Measurements from ENCODE around the gene FAM174C.
A peak's percentile ranks its signal among the peaks of the same experiment; 100 is the strongest.

Gene FAM174C

GRCh38 chr19:1231729-1232637, 43.3 kb upstream of the FAM174C start:
- Histone ChIP-seq H3K79me2 (ENCODE audit: control insufficient read depth, insufficient read depth, low read length, unreplicated experiment) (no peaks in the 10 kb centered on the region), H3K27ac (ENCODE audit: low read depth, low read length) (no peak overlapping the region), H3K36me3 (ENCODE audit: insufficient read depth, low read length) (no peaks in the 10 kb centered on the region), H3K4me3 (ENCODE audit: low read depth, low read length) (no peak overlapping the region), H2AFZ (ENCODE audit: low read length, unreplicated experiment) (no peak overlapping the region), H3K27me3 (ENCODE audit: insufficient read depth, low read length) (no peaks in the 10 kb centered on the region), H3K4me1 (ENCODE audit: control insufficient read depth, insufficient read depth, low read length, unreplicated experiment) (peaks cover 7% of the 10 kb centered on the region)

GRCh38 chr19:1232652-1233072, 42.7 kb upstream of the FAM174C start:
- Histone ChIP-seq H3K27me3 (ENCODE audit: insufficient read depth, low read length) (no peaks in the 10 kb centered on the region), H3K36me3 (ENCODE audit: insufficient read depth, low read length) (no peaks in the 10 kb centered on the region), H3K4me3 (ENCODE audit: low read depth, low read length) (no peak overlapping the region), H2AFZ (ENCODE audit: low read length, unreplicated experiment) (no peak overlapping the region), H3K4me1 (ENCODE audit: control insufficient read depth, insufficient read depth, low read length, unreplicated experiment) (peaks cover 7% of the 10 kb centered on the region), H3K27ac (ENCODE audit: low read depth, low read length) (no peak overlapping the region), H3K79me2 (ENCODE audit: control insufficient read depth, insufficient read depth, low read length, unreplicated experiment) (no peaks in the 10 kb centered on the region)

- Histone ChIP-seq H3K4me3 (ENCODE audit: low read depth, low read length) (no peak overlapping the region), H3K79me2 (ENCODE audit: control insufficient read depth, insufficient read depth, low read length, unreplicated experiment) (no peaks in the 10 kb centered on the region), H2AFZ (ENCODE audit: low read length, unreplicated experiment) (no peak overlapping the region), H3K4me1 (ENCODE audit: control insufficient read depth, insufficient read depth, low read length, unreplicated experiment) (peaks cover 7% of the 10 kb centered on the region), H3K27me3 (ENCODE audit: insufficient read depth, low read length) (no peaks in the 10 kb centered on the region), H3K36me3 (ENCODE audit: insufficient read depth, low read length) (no peaks in the 10 kb centered on the region), H3K27ac (ENCODE audit: low read depth, low read length) (no peak overlapping the region)
Observed at GRCh38 chr19:1233115-1233667, 42.1 kb upstream of the FAM174C start.

- Histone ChIP-seq H3K4me1 (ENCODE audit: control insufficient read depth, insufficient read depth, low read length, unreplicated experiment) (peaks cover 7% of the 10 kb centered on the region), H3K27ac (ENCODE audit: low read depth, low read length) (no peak overlapping the region), H3K27me3 (ENCODE audit: insufficient read depth, low read length) (no peaks in the 10 kb centered on the region), H3K79me2 (ENCODE audit: control insufficient read depth, insufficient read depth, low read length, unreplicated experiment) (no peaks in the 10 kb centered on the region), H3K4me3 (ENCODE audit: low read depth, low read length) (no peak overlapping the region), H2AFZ (ENCODE audit: low read length, unreplicated experiment) (no peak overlapping the region), H3K36me3 (ENCODE audit: insufficient read depth, low read length) (no peaks in the 10 kb centered on the region)
Observed at GRCh38 chr19:1234051-1234954, 41.0 kb upstream of the FAM174C start.

- Histone ChIP-seq H3K79me2 (ENCODE audit: control insufficient read depth, insufficient read depth, low read length, unreplicated experiment) (no peaks in the 10 kb centered on the region), H3K27me3 (ENCODE audit: insufficient read depth, low read length) (no peaks in the 10 kb centered on the region), H3K36me3 (ENCODE audit: insufficient read depth, low read length) (no peaks in the 10 kb centered on the region)
Observed at GRCh38 chr19:1234955-1235380, 40.4 kb upstream of the FAM174C start.

GRCh38 chr19:1235625-1236538, 39.4 kb upstream of the FAM174C start:
- Histone ChIP-seq H3K79me2 (ENCODE audit: control insufficient read depth, insufficient read depth, low read length, unreplicated experiment) (no peaks in the 10 kb centered on the region), H3K27me3 (ENCODE audit: insufficient read depth, low read length) (no peaks in the 10 kb centered on the region), H3K4me1 (ENCODE audit: control insufficient read depth, insufficient read depth, low read length, unreplicated experiment) (peaks cover 7% of the 10 kb centered on the region), H3K27ac (ENCODE audit: low read depth, low read length) (no peak overlapping the region), H3K36me3 (ENCODE audit: insufficient read depth, low read length) (no peaks in the 10 kb centered on the region), H3K4me3 (ENCODE audit: low read depth, low read length) (peak overlapping the region; percentile 77), H2AFZ (ENCODE audit: low read length, unreplicated experiment) (no peak overlapping the region)

More at GRCh38 chr19:1234955-1235380, 40.4 kb upstream of the FAM174C start:
- Histone ChIP-seq H3K4me1 (ENCODE audit: control insufficient read depth, insufficient read depth, low read length, unreplicated experiment) (peaks cover 7% of the 10 kb centered on the region), H2AFZ (ENCODE audit: low read length, unreplicated experiment) (no peak overlapping the region), H3K4me3 (ENCODE audit: low read depth, low read length) (no peak overlapping the region), H3K27ac (ENCODE audit: low read depth, low read length) (no peak overlapping the region)

GRCh38 chr19:1236576-1236975, 38.8 kb upstream of the FAM174C start:
- Histone ChIP-seq H3K79me2 (ENCODE audit: control insufficient read depth, insufficient read depth, low read length, unreplicated experiment) (no peaks in the 10 kb centered on the region), H3K36me3 (ENCODE audit: insufficient read depth, low read length) (no peaks in the 10 kb centered on the region), H3K4me3 (ENCODE audit: low read depth, low read length) (peak overlapping the region; percentile 79), H3K27me3 (ENCODE audit: insufficient read depth, low read length) (no peaks in the 10 kb centered on the region), H3K4me1 (ENCODE audit: control insufficient read depth, insufficient read depth, low read length, unreplicated experiment) (peaks cover 11% of the 10 kb centered on the region), H2AFZ (ENCODE audit: low read length, unreplicated experiment) (no peak overlapping the region), H3K27ac (ENCODE audit: low read depth, low read length) (no peak overlapping the region)

- peak overlapping the region; percentile 79 for H3K4me3 ChIP-seq (ENCODE audit: low read depth, low read length)
- H3K4me1 ChIP-seq (ENCODE audit: control insufficient read depth, insufficient read depth, low read length, unreplicated experiment), result peaks cover 11% of the 10 kb centered on the region
- H3K27ac ChIP-seq (ENCODE audit: low read depth, low read length), result no peak overlapping the region
Observed at GRCh38 chr19:1237027-1237659, 38.2 kb upstream of the FAM174C start.

GRCh38 chr19:1237754-1238368, 37.5 kb upstream of the FAM174C start, which contains the start of gene CBARP:
TSS of gene CBARP (minus strand) at chr19:1238005. CDS start at chr19:1236100, 1,905 bp downstream.
- peaks cover 11% of the 10 kb centered on the region for H3K4me1 ChIP-seq (ENCODE audit: control insufficient read depth, insufficient read depth, low read length, unreplicated experiment)
- peaks cover 11% of the 10 kb centered on the region for H3K79me2 ChIP-seq (ENCODE audit: control insufficient read depth, insufficient read depth, low read length, unreplicated experiment)
- H3K27me3 ChIP-seq (ENCODE audit: insufficient read depth, low read length), result no peaks in the 10 kb centered on the region
- H3K4me3 ChIP-seq (ENCODE audit: low read depth, low read length), result peak within 1 kb of the TSS; percentile 79
- H2AFZ ChIP-seq (ENCODE audit: low read length, unreplicated experiment), result no peak within 1 kb of the TSS
- H3K27ac ChIP-seq (ENCODE audit: low read depth, low read length), result no peak within 1 kb of the TSS
- no peaks in the 10 kb centered on the region for H3K36me3 ChIP-seq (ENCODE audit: insufficient read depth, low read length)

More at GRCh38 chr19:1237027-1237659, 38.2 kb upstream of the FAM174C start:
- H3K79me2 ChIP-seq (ENCODE audit: control insufficient read depth, insufficient read depth, low read length, unreplicated experiment), result peaks cover 5% of the 10 kb centered on the region
- no peaks in the 10 kb centered on the region for H3K27me3 ChIP-seq (ENCODE audit: insufficient read depth, low read length)
- no peak overlapping the region for H2AFZ ChIP-seq (ENCODE audit: low read length, unreplicated experiment)
- no peaks in the 10 kb centered on the region for H3K36me3 ChIP-seq (ENCODE audit: insufficient read depth, low read length)
